CD8-positive, alpha-beta memory T cell (primary cell): ENCODE measurements around the gene ZNF500. TPM values are rescaled to one million over a fixed set of nuclear protein-coding genes. Genes with fewer than 3 reads are reported as not detected.
A peak's percentile ranks its signal among the peaks of the same experiment; 100 is the strongest.

Source experiments
- CTCF ChIA-PET: fragments of 350-600 bp; sonication (Branson Sonifier 250); formaldehyde crosslinking; loops from one replicate; lab custom pipeline; 2021; ENCODE audit warnings: antibody characterized with exemption; lab: Charles Lee
- POLR2A ChIA-PET: fragments of 350-600 bp; sonication (Branson Sonifier 250); formaldehyde crosslinking; loops from one replicate; lab custom pipeline; 2021; ENCODE audit warnings: antibody characterized with exemption; lab: Charles Lee
- DNase-seq, 5 donors: peaks; one replicate each; pipeline versions ENCODE4 v3.0.0 to v3.0.0-alpha.2; 2020 to 2022; ENCODE audit warnings: mixed read lengths in 1 of 5
- H3K27ac ChIP-seq: one replicate; pipeline ENCODE4 v1.7.0; 2013; ENCODE audit warnings: low read depth, mild to moderate bottlenecking, low read length, moderate library complexity
- H3K27me3 ChIP-seq: 2 replicates; pipeline ENCODE4 v1.7.0; 2013; ENCODE audit warnings: low read length, mild to moderate bottlenecking; ENCODE audit not compliant: insufficient read depth, poor library complexity, severe bottlenecking
- H3K36me3 ChIP-seq: 2 replicates; pipeline ENCODE4 v1.7.0; 2013; ENCODE audit warnings: mild to moderate bottlenecking, low read length, moderate library complexity; ENCODE audit not compliant: insufficient read depth
- H3K4me1 ChIP-seq: 2 replicates; pipeline ENCODE4 v1.7.0; 2013; ENCODE audit warnings: mild to moderate bottlenecking, low read length, moderate library complexity; ENCODE audit not compliant: insufficient read depth
- H3K4me3 ChIP-seq: 2 replicates; pipeline ENCODE4 v1.7.0; 2013; ENCODE audit warnings: mild to moderate bottlenecking, low read length
- H3K9me3 ChIP-seq: 2 replicates; pipeline ENCODE4 v1.7.0; 2013; ENCODE audit warnings: mild to moderate bottlenecking, low read length
- H3K27ac Mint-ChIP-seq, 8 donors: one replicate each; pipeline ENCODE4 v1.8.0; 2020 to 2021; ENCODE audit warnings: mixed read lengths in 8 of 8, mild to moderate bottlenecking in 6 of 8, inconsistent platforms in 3 of 8, moderate library complexity in 3 of 8
- H3K27me3 Mint-ChIP-seq, 2 donors: one replicate each; pipeline ENCODE4 v1.8.0; 2020 to 2021; ENCODE audit warnings: mixed read lengths in 2 of 2, mild to moderate bottlenecking in 1 of 2, moderate library complexity in 1 of 2
- H3K36me3 Mint-ChIP-seq, 3 donors: one replicate each; pipeline ENCODE4 v1.8.0; 2020 to 2021; ENCODE audit warnings: mixed read lengths in 3 of 3, inconsistent platforms in 1 of 3, mild to moderate bottlenecking in 1 of 3
- H3K4me1 Mint-ChIP-seq, 3 donors: one replicate each; pipeline ENCODE4 v1.8.0; 2020 to 2021; ENCODE audit warnings: mixed read lengths in 3 of 3, inconsistent platforms in 1 of 3, mild to moderate bottlenecking in 1 of 3
- H3K4me3 Mint-ChIP-seq, 7 donors: one replicate each; pipeline ENCODE4 v1.8.0; 2020 to 2021; ENCODE audit warnings: mixed read lengths in 7 of 7, mild to moderate bottlenecking in 6 of 7, moderate library complexity in 4 of 7, inconsistent platforms in 2 of 7
- H3K9me3 Mint-ChIP-seq, 5 donors: one replicate each; pipeline ENCODE4 v1.8.0; 2020 to 2022; ENCODE audit warnings: mixed read lengths in 5 of 5, mild to moderate bottlenecking in 3 of 5, moderate library complexity in 2 of 5, inconsistent platforms in 1 of 5
- polyA plus RNA-seq: library from polyadenylated mRNA; unstranded; fragments of 300-500 nt; fragmentation: Illumina TruSeq; gene quantifications from one replicate; pipeline ENCODE4 v1.2.3, GENCODE V29; 2021
- total RNA-seq, 2 experiments: library from RNA; stranded (reverse); gene quantifications; one replicate each; pipeline ENCODE4 v1.2.3, GENCODE V29; 2021

ZNF500 gene
- total and polyA plus RNA-seq, 3 experiments from 2014 or later: 12.7 to 15.2 (median 13.7) TPM

DNA sequence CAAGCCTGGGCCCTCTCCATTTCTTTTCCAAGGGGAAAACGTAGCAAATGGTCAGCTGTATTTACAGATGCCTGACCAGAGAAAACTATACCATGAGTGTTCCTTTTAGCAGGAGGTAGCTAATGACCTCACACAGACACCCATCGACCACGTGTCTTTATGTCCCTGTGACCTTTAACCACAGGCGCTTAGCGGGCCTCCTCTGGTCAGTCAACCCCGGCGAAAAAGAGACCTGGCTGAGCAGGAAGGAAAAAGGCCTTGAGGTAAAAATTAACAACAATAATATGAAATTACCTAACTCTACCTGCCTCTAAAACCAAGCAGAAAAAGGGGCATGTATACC lies 64.5 kb downstream of the ZNF500 start:
- POLR2A ChIA-PET: no interaction called here
- H3K27ac ChIP-seq: no peak overlapping the region
- peaks cover 0 to 67% (median 15%) of the 10 kb centered on the region in 3 donors for H3K36me3 Mint-ChIP-seq

GRCh38 chr16:4701791-4702465 lies 65.0 kb downstream of the ZNF500 start:
- Histone ChIP-seq H3K36me3 (peaks cover 16% of the 10 kb centered on the region), H3K4me1 (peaks cover 4% of the 10 kb centered on the region), H3K27me3 (no peaks in the 10 kb centered on the region), H3K27ac (no peak overlapping the region), H3K4me3 (no peak overlapping the region), H3K9me3 (no peaks in the 10 kb centered on the region)
- Mint-ChIP-seq H3K4me1 (peaks cover 0 to 14% (median 7%) of the 10 kb centered on the region in 3 donors), H3K4me3 (no peak overlapping the region), H3K36me3 (peaks cover 0 to 68% (median 13%) of the 10 kb centered on the region in 3 donors), H3K9me3 (no peaks in the 10 kb centered on the region), H3K27me3 (no peaks in the 10 kb centered on the region), H3K27ac (peak overlapping the region in 2 of 8 donors; percentile 18 to 32)
- DNase-seq: peak in 1 of 5 donors; percentile 27
- ChIA-PET CTCF (no interaction called here), POLR2A (interaction anchor here (0.6 kb wide), 1 partner anchor 38 kb away, joined by 5 read pairs; no protein-coding TSS in a partner anchor)

More for the DNA sequence above, 64.5 kb downstream of the ZNF500 start:
- CTCF ChIA-PET: no interaction called here
- Histone ChIP-seq H3K4me1 (peaks cover 4% of the 10 kb centered on the region), H3K27me3 (no peaks in the 10 kb centered on the region), H3K36me3 (peaks cover 16% of the 10 kb centered on the region), H3K9me3 (no peaks in the 10 kb centered on the region), H3K4me3 (no peak overlapping the region)
- no peak for DNase-seq
- H3K4me3 Mint-ChIP-seq: no peak overlapping the region
- peaks cover 0 to 14% (median 7%) of the 10 kb centered on the region in 3 donors for H3K4me1 Mint-ChIP-seq
- peak overlapping the region in 1 of 8 donors; percentile 18 for H3K27ac Mint-ChIP-seq
- no peaks in the 10 kb centered on the region for H3K9me3 Mint-ChIP-seq
- H3K27me3 Mint-ChIP-seq: no peaks in the 10 kb centered on the region

DNA sequence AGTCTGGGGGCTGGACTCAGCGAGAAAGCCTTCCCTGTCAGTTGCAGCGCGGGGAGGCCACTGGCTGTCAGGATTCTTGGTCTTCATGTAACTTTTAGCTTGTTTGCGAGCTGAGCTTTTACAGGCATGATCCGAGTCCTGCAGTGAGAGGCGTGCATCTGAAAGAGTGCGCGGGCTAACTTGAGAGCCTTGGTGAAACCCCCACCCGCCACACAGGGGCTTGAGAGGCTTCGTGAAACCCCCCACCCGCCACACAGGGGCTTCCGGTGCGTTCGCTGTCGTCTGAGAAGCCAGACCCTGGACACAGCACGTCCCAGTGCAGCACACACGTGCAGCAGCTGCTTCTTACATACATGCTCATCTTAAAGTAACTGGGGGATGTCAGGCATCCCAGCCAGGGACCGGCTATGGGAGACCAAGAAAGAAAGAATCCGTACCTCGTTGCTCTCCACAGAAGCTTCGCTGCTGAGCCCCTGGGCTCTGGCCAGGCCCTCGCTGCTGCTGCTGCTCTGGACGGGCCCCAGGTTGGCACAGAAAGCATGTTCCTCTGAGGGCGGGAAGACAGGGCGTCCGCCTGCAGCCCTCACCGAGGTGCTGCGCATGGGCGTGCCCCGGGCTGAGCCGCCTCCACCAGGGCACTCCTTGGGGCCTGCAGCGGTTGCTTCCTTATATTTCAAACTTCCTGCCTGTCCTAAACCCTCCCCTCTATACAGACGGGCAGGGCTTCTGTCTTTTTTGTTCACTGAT lies 65.8 kb downstream of the ZNF500 start:
- ChIA-PET POLR2A (interaction anchor here (0.6 kb wide), 2 partner anchors 33 to 38 kb away, joined by 3 to 5 read pairs; partner anchors contain the start of genes ANKS3 and DNAAF8), CTCF (no interaction called here)
- H3K4me3 ChIP-seq: no peak overlapping the region
- Mint-ChIP-seq H3K27me3 (no peaks in the 10 kb centered on the region), H3K9me3 (no peaks in the 10 kb centered on the region), H3K4me1 (peaks cover 0 to 14% (median 7%) of the 10 kb centered on the region in 3 donors), H3K27ac (no peak overlapping the region), H3K36me3 (peaks cover 0 to 70% (median 9%) of the 10 kb centered on the region in 3 donors), H3K4me3 (no peak overlapping the region)
- no peaks in the 10 kb centered on the region for H3K27me3 ChIP-seq
- no peaks in the 10 kb centered on the region for H3K9me3 ChIP-seq
- H3K27ac ChIP-seq: no peak overlapping the region
- no peak for DNase-seq
- H3K36me3 ChIP-seq: peaks cover 18% of the 10 kb centered on the region
- H3K4me1 ChIP-seq: peaks cover 4% of the 10 kb centered on the region

- ChIA-PET POLR2A (interaction anchor here (0.6 kb wide), 1 partner anchor 34 kb away, joined by 3 read pairs; the partner anchor contains the start of genes ANKS3 and DNAAF8), CTCF (no interaction called here)
- H3K4me3 ChIP-seq: no peak overlapping the region
- H3K36me3 ChIP-seq: peaks cover 22% of the 10 kb centered on the region
- Mint-ChIP-seq H3K9me3 (no peaks in the 10 kb centered on the region), H3K4me1 (peaks cover 1 to 16% (median 7%) of the 10 kb centered on the region in 3 donors), H3K27me3 (no peaks in the 10 kb centered on the region), H3K4me3 (peak overlapping the region in 1 of 7 donors; percentile 82), H3K36me3 (peaks cover 0 to 75% (median 9%) of the 10 kb centered on the region in 3 donors), H3K27ac (peak overlapping the region in 3 of 8 donors; percentile 17 to 70 (median 29))
- H3K27ac ChIP-seq: no peak overlapping the region
- peak in 2 of 5 donors; percentile 38 to 67 for DNase-seq
- H3K27me3 ChIP-seq: no peaks in the 10 kb centered on the region
- H3K9me3 ChIP-seq: no peaks in the 10 kb centered on the region
- H3K4me1 ChIP-seq: peaks cover 7% of the 10 kb centered on the region
These were observed 66.5 kb downstream of the ZNF500 start for GRCh38 chr16:4700380-4700996.

GRCh38 chr16:4699046-4699556 lies 67.9 kb downstream of the ZNF500 start:
- H3K36me3 ChIP-seq: peaks cover 30% of the 10 kb centered on the region
- POLR2A ChIA-PET: no interaction called here
- no peak overlapping the region for H3K4me3 ChIP-seq
- H3K27ac Mint-ChIP-seq: peak overlapping the region in 2 of 8 donors; percentile 29 to 70
- H3K27me3 ChIP-seq: no peaks in the 10 kb centered on the region
- peak in 1 of 5 donors; percentile 42 for DNase-seq
- no peaks in the 10 kb centered on the region for H3K9me3 Mint-ChIP-seq
- peak overlapping the region in 1 of 7 donors; percentile 82 for H3K4me3 Mint-ChIP-seq
- H3K4me1 ChIP-seq: peaks cover 20% of the 10 kb centered on the region
- peaks cover 0 to 4% of the 10 kb centered on the region in 2 donors for H3K27me3 Mint-ChIP-seq
- H3K27ac ChIP-seq: no peak overlapping the region
- H3K36me3 Mint-ChIP-seq: peaks cover 0 to 69% (median 6%) of the 10 kb centered on the region in 3 donors
- H3K4me1 Mint-ChIP-seq: peaks cover 6 to 25% (median 7%) of the 10 kb centered on the region in 3 donors
- CTCF ChIA-PET: no interaction called here
- no peaks in the 10 kb centered on the region for H3K9me3 ChIP-seq

DNA sequence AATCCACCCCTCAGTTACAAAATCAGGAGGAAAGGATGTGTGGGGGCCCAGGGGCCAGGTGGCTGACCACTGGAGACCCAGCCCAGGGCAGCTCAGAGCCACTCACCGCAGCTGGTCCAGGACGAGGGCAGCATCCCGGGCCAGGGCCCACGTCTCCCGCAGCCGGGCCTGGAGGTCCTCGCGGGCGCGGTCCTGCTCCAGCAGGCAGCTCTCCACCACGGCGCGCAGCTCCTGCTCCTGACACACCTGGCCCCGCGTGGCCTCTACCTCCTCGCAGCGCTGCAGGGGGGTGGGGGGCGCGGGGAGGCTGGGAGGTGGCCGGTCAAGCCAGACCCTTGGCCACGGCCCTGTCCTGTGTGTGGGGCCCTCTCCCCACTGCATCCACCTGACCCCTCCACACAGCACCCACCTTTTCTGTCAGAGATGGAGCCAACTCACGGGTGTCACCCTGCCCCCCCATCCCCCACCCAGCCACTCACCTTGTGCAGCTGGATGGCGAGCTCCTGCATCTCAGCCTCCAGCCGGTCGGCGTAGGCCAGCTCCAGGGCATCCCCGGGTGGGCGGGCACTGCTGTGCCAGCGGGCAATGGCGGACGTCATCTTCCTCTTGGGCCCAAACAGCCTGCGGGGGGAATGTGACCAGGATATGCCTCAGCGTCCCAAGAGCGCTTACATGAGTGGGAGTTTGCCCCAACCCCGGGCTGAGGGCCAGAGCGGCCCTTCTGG lies 68.5 kb downstream of the ZNF500 start:
- Histone ChIP-seq H3K4me1 (peaks cover 20% of the 10 kb centered on the region), H3K4me3 (no peak overlapping the region), H3K9me3 (no peaks in the 10 kb centered on the region), H3K36me3 (peaks cover 30% of the 10 kb centered on the region), H3K27me3 (no peaks in the 10 kb centered on the region), H3K27ac (no peak overlapping the region)
- Mint-ChIP-seq H3K27ac (no peak overlapping the region), H3K4me1 (peaks cover 6 to 27% (median 7%) of the 10 kb centered on the region in 3 donors), H3K36me3 (peaks cover 0 to 67% (median 6%) of the 10 kb centered on the region in 3 donors), H3K9me3 (no peaks in the 10 kb centered on the region), H3K4me3 (no peak overlapping the region), H3K27me3 (peaks cover 0 to 4% of the 10 kb centered on the region in 2 donors)
- peak in 1 of 5 donors; percentile 43 for DNase-seq
- ChIA-PET CTCF (no interaction called here), POLR2A (no interaction called here)
